ENCODE results near the gene SARDH. TPM values are rescaled to one million over a fixed set of nuclear protein-coding genes. Genes with fewer than 3 reads are reported as not detected.
A peak's percentile ranks its signal among the peaks of the same experiment; 100 is the strongest.

SARDH gene
- total and polyA plus RNA-seq, 2 of the 13 experiments (the other 11 are each of a cell fraction or from before 2014, with no cell fraction given): 11.6 to 34.9 TPM

- TF ChIP-seq, protein P1, sequence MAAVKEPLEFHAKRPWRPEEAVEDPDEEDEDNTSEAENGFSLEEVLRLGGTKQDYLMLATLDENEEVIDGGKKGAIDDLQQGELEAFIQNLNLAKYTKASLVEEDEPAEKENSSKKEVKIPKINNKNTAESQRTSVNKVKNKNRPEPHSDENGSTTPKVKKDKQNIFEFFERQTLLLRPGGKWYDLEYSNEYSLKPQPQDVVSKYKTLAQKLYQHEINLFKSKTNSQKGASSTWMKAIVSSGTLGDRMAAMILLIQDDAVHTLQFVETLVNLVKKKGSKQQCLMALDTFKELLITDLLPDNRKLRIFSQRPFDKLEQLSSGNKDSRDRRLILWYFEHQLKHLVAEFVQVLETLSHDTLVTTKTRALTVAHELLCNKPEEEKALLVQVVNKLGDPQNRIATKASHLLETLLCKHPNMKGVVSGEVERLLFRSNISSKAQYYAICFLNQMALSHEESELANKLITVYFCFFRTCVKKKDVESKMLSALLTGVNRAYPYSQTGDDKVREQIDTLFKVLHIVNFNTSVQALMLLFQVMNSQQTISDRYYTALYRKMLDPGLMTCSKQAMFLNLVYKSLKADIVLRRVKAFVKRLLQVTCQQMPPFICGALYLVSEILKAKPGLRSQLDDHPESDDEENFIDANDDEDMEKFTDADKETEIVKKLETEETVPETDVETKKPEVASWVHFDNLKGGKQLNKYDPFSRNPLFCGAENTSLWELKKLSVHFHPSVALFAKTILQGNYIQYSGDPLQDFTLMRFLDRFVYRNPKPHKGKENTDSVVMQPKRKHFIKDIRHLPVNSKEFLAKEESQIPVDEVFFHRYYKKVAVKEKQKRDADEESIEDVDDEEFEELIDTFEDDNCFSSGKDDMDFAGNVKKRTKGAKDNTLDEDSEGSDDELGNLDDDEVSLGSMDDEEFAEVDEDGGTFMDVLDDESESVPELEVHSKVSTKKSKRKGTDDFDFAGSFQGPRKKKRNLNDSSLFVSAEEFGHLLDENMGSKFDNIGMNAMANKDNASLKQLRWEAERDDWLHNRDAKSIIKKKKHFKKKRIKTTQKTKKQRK (IDR thresholded peaks at IDR 0.05; ENCODE audit: low read length): no peak
- TF ChIP-seq NBN (conservative IDR thresholded peaks at IDR 0.05) (no peak), NFE2L1 (CRISPR knock-in tag; IDR thresholded peaks at IDR 0.05; ENCODE audit: borderline replicate concordance) (peak; percentile 61; the same call in 1 of the 2 replicates), KDM6A (CRISPR knock-in tag; IDR thresholded peaks at IDR 0.05; ENCODE audit: low read depth) (peak; percentile 84), KLF6 (CRISPR knock-in tag; IDR thresholded peaks at IDR 0.05) (no peak; the same call in 1 of the 2 replicates), GTF3A (CRISPR knock-in tag; conservative IDR thresholded peaks at IDR 0.05) (no peak), SP140L (CRISPR knock-in tag; IDR thresholded peaks at IDR 0.05; ENCODE audit: borderline replicate concordance) (no peak), NR2F2 (IDR thresholded peaks at IDR 0.05; ENCODE audit: borderline replicate concordance, low read depth) (peak; percentile 65; the same call in 1 of the 2 replicates), CBX2 (IDR thresholded peaks at IDR 0.05; ENCODE audit: low read depth, low read length) (no peak), CBX2 (CRISPR knock-in tag; IDR thresholded peaks at IDR 0.05; ENCODE audit: low read depth) (no peak), FOXA3 (CRISPR knock-in tag; IDR thresholded peaks at IDR 0.05) (peak; percentile 74), AKAP8 (CRISPR knock-in tag; IDR thresholded peaks at IDR 0.05) (peak; percentile 75; the same call in 1 of the 2 replicates)
- TF ChIP-seq, protein P2, sequence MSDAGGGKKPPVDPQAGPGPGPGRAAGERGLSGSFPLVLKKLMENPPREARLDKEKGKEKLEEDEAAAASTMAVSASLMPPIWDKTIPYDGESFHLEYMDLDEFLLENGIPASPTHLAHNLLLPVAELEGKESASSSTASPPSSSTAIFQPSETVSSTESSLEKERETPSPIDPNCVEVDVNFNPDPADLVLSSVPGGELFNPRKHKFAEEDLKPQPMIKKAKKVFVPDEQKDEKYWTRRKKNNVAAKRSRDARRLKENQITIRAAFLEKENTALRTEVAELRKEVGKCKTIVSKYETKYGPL (CRISPR knock-in tag; IDR thresholded peaks at IDR 0.05): no peak
- TF ChIP-seq, protein P3, sequence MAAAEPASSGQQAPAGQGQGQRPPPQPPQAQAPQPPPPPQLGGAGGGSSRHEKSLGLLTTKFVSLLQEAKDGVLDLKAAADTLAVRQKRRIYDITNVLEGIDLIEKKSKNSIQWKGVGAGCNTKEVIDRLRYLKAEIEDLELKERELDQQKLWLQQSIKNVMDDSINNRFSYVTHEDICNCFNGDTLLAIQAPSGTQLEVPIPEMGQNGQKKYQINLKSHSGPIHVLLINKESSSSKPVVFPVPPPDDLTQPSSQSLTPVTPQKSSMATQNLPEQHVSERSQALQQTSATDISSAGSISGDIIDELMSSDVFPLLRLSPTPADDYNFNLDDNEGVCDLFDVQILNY (CRISPR knock-in tag; conservative IDR thresholded peaks at IDR 0.05): no peak
- TF ChIP-seq, protein P4, sequence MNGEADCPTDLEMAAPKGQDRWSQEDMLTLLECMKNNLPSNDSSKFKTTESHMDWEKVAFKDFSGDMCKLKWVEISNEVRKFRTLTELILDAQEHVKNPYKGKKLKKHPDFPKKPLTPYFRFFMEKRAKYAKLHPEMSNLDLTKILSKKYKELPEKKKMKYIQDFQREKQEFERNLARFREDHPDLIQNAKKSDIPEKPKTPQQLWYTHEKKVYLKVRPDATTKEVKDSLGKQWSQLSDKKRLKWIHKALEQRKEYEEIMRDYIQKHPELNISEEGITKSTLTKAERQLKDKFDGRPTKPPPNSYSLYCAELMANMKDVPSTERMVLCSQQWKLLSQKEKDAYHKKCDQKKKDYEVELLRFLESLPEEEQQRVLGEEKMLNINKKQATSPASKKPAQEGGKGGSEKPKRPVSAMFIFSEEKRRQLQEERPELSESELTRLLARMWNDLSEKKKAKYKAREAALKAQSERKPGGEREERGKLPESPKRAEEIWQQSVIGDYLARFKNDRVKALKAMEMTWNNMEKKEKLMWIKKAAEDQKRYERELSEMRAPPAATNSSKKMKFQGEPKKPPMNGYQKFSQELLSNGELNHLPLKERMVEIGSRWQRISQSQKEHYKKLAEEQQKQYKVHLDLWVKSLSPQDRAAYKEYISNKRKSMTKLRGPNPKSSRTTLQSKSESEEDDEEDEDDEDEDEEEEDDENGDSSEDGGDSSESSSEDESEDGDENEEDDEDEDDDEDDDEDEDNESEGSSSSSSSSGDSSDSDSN (CRISPR knock-in tag; IDR thresholded peaks at IDR 0.05): peak; percentile 83
Observed at GRCh38 chr9:133739408-133740280, 1.5 kb upstream of the SARDH start (continued).
